OCI-LY3 (cell line): ENCODE data around the gene EXTL2.

Experiments
- EZH2phosphoT487 ChIP-seq: fragments of 200-600 bp; shearing (Covaris generic); IDR thresholded peaks from 2 replicates; pipeline ENCODE4 v1.6.1; 2018; ENCODE audit warnings: antibody characterized with exemption, mixed run types, low read depth
- TF ChIP-seq, protein P1 (sequence below): fragments of 200-600, 300-600 bp; sonication (generic); IDR thresholded peaks from 2 replicates; pipeline ENCODE4 v1.5.1; 2014; ENCODE audit warnings: antibody characterized with exemption, low read length, low read depth

DNA sequence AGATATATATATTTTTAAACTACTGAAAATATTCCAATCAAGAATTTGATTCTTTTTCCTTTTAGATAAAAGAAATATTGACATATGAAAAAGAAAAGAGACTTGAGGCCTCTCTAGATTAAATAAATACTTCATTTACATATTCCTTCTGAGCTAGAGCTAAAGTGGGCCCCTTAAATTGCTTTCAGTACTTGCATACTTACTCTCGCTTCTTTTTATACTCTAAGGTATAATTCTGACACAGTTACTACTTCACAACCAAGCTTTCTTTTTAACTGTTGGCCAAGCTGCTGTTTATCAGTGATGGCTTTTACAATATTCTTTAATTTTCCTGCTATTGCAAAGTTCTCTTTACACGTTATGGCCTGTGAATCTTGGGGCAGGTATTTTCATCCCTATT, 24.6 kb downstream of the EXTL2 start:
- TF ChIP-seq, protein P1, sequence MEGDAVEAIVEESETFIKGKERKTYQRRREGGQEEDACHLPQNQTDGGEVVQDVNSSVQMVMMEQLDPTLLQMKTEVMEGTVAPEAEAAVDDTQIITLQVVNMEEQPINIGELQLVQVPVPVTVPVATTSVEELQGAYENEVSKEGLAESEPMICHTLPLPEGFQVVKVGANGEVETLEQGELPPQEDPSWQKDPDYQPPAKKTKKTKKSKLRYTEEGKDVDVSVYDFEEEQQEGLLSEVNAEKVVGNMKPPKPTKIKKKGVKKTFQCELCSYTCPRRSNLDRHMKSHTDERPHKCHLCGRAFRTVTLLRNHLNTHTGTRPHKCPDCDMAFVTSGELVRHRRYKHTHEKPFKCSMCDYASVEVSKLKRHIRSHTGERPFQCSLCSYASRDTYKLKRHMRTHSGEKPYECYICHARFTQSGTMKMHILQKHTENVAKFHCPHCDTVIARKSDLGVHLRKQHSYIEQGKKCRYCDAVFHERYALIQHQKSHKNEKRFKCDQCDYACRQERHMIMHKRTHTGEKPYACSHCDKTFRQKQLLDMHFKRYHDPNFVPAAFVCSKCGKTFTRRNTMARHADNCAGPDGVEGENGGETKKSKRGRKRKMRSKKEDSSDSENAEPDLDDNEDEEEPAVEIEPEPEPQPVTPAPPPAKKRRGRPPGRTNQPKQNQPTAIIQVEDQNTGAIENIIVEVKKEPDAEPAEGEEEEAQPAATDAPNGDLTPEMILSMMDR: no peak
- TF ChIP-seq EZH2phosphoT487: no peak
